Hematopoietic multipotent progenitor cell treated with erythropoietin and hydrocortisone succinate and interleukin-3 and kit ligand, for 4 days (in vitro differentiated cells): Measurements from ENCODE around the gene BRD7.
A peak's percentile ranks its signal among the peaks of the same experiment; 100 is the strongest.

Source experiments
- DNase-seq: peaks from one replicate; pipeline ENCODE4 v3.0.0-alpha.2; 2015

The BRD7 gene

DNA sequence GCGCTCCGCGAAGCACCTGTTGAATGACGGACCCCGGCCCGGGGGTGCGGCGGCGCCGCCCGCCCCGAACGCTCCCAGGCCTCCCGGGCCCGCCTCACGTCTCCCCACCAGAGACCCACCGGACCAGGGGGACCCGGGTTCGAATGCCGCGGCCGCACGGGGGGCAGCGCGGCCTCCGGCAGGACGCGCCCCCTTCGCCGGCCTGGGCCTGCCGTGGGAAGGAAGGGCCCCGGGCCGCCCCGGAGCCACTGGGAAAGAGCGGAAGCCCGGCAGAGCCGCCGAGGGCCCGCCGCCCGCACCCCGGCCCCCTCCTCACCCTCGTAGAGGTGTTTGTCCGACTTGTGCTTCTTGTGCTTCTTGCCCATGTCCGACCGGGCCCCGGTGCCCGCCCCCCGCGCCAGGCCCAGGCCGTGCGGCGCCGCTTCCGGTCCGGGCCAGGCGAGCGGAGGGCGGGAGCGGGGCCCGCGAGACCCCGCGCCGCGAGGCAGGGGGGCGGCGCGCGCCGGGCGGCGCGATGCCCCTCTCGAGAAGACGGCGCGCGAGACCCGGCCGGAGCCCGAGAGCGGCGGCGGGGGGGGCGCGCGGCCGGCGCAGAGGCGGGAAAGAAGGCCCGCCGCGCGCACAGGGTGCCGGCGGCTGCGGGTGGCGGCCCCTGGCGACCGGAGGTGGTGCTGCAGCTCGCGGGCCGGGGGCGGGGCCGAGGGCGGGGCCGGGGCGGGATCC lies at the start of gene BRD7:
Gene BRD7 (minus strand): TSS at position 579 of the 723 bp plus-strand sequence. CDS start 214 bp downstream, at position 365.
- DNase-seq = peak; percentile 85

GRCh38 chr16:50416388-50416787 lies 47.6 kb upstream of the BRD7 start:
- no peak for DNase-seq

DNA sequence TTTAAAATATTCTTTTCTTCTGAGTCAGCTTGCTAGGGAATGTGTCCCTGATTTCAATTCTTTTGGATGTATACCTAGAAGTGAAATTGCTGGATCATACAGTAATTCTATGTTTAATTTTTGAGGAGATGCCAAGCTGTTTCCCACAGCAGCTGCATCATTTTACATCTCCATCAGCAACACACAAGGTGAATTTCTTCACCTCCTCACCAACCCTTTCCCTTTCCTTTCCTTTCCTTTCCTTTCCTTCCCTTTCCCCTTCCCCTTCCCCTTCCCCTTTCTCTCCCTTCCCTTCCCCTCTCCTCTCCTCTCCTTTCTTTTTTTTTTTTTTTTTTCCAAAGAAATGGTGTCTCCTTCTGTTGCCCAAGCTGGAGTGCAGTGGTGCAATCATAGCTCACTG lies 45.4 kb upstream of the BRD7 start:
- DNase-seq = no peak

- DNase-seq = no peak
Measured at GRCh38 chr16:50411034-50411433, 42.2 kb upstream of the BRD7 start.

GRCh38 chr16:50408001-50408561 lies 39.3 kb upstream of the BRD7 start:
- DNase-seq = no peak

- no peak for DNase-seq
Measured at GRCh38 chr16:50407351-50407750, 38.6 kb upstream of the BRD7 start.

DNA sequence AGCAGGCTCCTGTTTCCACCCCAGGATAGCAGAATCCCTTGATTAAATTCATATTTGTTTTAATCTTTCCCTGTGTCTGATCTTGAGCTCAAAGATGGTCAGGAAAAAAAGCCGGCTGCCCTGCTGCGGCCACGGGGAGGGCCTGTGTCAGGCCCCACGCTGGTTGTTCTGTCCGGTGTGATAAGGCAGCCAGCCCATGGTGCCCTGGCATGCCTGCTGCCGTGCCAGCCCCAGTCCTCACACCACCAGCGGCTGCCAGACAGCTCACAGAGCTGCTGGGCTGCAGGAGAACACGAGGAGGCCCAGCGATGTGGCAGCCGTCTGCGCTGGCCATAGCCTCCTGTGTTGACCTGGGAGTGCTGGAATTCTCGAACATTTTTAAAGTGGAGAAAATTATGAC lies 34.7 kb upstream of the BRD7 start:
- DNase-seq = no peak

DNA sequence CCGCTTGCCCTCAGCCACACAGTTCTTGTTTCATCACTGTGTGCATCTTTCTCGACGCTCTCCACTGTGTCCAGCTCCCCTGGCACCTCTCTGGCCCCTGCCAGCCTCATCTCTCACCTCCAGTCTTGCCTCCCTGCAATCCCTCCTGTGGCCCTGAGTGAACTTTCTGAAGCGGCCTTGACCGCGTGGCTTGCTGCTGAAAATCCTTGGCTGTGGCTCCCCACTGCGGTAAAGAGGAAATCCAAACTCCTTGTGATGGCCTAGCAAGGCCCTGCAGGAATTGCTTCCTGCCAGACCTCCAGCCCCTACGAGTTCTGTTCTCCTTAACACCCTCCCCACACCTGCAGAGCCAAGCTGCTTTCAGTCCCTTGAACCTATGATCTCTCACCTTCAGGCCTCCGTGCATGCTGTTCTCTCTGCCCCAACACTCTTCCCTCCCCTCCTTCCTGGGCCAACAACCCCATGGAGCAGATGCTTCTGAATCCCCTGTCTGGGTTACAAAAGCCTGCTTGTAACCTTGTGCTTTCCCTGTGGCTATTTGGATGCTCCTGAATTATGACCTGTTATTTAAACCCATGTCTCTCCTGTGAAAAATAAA lies 33.6 kb upstream of the BRD7 start:
- DNase-seq = no peak

DNA sequence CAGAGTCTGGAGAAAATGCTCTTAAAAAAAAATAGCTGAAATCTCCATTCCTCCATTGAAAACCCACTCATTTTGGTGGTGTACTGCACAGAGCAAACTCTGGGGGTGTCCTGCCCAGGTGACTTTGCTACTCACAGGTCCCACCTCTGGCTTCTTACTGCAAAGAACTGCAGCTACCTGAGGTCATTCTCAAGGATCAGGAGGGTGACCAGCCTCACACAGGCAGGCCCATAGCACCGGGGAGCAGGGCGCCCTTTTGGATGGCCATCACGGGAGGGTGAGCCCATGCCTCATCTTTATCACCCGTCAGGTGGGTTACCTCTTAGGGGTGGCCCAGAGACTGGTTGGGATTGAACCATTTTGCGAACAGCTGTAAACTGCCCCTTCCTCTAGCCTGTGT lies 32.6 kb upstream of the BRD7 start:
- DNase-seq = no peak

- DNase-seq = no peak
Measured at GRCh38 chr16:50400967-50401348, 32.2 kb upstream of the BRD7 start.

GRCh38 chr16:50400312-50400966 lies 31.7 kb upstream of the BRD7 start:
- no peak for DNase-seq

GRCh38 chr16:50399411-50399810 lies 30.6 kb upstream of the BRD7 start:
- DNase-seq = no peak

- no peak for DNase-seq
Measured at GRCh38 chr16:50398336-50398735, 29.5 kb upstream of the BRD7 start.

DNA sequence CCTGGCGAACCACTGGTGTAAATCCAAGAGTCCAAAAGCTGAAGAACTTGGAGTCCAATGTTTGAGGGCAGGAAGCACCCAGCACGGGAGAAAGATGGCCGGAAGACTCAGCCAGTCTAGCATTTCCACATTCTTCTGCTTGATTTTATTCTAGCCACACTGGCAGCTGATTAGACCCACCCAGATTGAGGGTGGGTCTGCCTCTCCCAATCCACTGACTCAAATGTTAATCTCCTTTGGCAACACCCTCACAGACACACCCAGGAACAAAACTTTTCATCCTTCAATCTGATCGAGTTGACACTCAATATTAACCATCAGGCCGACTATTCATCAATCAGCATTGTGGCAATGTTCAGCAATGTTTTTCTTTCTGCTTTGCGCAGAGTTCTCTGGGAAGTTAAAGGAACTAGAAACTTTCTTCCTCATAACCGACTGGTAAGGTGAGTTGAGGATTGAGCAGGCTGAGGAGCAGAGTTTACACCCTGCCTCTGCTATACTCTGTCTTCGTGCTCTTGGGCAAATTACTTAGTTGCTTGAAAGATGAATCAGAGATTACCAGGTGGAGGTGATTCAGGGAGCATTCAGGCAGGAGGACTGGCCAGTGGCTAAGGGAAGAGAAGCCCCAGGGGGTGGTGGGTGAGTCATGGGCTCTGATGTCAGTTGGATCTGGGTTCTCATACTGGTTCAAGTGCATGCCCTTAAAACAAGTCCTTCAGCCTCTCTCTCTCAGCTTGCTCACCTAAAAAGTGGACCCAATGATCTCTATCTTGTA lies 28.2 kb upstream of the BRD7 start:
- DNase-seq = no peak

DNA sequence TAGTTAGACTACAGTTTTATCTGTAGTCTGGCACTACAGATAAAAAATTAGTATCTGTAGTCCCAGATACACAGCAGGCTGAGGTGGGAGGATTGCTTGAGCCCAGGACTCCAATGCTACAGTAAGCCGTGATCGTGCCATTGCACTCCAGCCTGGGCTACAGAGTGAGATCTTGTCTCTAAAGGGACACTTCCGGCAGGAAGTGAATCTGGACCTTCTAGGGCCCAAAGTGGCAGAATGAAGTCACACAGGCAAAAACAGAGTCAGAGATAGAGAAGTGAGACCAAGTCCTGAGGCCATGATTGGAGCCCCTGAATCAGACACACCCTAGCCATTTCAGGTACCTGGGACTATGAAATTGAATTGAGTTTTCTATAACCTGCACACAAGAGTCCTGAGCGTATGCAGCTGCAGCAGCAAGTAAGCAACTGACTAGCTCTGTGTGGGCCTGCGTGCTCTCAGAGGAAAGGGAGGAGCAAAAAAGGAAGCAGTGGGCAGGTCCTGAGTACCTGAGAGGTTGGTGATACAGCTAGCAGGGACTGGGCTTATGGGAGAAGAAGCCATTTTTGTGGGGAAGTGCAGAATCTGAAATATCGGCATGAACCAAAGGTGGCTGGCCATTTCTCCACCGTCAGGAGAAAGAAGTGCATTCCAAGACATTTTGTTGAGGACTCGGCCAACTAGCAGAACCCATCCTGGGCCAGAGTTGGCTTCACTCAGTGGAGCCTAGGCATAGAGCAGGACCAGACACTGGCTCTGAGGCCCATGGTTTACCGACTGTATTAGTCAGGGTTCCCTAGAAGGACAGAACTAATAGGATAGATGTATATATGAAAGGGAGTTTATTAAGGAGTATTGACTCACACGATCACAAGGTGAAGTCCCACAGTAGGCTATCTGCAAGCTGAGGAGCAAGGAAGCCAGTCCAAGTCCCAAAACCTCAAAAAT lies 27.2 kb upstream of the BRD7 start:
- peak; percentile 66 for DNase-seq

DNA sequence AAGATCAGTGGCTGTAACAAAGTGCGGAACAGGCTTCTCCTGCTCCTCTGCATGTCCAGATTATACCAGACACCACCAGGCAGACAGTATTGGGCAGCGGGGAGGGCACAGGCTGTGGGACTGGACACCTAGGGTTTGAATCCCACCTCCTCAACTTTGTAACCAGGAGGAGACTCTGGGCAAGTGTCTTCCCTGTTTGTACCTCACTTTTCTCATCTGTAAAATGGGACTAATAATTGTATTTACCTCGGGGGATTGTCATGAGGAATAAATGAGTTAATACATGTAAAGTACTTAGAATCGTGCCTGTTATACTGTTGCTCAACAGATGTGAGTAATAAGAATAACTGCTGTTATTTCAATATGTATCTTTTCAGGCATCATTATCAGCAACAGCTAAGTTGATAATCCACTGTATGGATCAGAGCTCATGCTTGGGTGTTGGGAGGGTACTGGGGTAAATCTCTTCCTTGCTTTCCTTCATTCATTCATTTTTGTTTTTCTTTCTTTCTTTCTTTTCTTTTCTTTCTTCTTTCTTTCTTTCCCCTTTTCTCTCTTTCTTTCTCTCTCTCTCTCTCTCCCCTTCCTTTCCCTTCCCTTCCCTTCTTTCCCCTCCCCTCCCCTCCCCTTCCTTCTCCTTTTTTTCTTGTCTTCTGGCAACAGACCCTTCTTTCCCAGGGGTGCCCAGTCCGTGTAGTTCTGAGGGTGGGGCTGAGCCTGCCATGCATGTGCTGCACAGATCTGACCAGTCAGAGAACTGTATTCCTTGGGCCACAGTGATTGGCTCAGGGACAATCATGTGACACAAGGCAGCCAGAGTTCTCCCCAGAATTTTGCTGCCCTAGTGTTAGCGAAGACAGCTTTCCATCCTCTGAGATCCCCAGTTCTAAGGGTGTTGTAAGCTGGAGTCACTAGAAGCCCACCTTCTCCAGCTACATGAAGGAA lies 25.3 kb upstream of the BRD7 start:
- no peak for DNase-seq

DNA sequence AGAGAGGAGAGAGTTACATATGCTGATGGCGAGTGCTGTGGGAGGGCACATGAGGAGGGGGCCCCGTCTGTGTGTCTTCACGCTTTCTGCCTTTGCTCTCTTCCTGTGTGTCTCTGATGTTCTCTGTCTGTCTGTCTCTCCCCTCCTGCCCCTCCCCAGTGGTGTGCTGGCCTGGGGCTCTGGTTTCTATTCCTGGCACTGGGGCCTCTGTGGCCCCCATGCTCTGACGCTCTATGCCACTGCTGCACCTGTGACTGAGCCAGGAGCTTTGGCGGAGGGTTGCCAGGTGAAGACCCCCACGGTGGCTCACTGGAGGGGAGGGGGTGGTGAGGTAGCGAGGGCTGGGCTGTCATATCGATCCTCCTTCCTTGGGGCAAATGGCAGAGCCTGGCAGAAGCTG lies 24.6 kb upstream of the BRD7 start:
- no peak for DNase-seq

GRCh38 chr16:50390914-50391716 lies 22.3 kb upstream of the BRD7 start:
- DNase-seq = no peak

DNA sequence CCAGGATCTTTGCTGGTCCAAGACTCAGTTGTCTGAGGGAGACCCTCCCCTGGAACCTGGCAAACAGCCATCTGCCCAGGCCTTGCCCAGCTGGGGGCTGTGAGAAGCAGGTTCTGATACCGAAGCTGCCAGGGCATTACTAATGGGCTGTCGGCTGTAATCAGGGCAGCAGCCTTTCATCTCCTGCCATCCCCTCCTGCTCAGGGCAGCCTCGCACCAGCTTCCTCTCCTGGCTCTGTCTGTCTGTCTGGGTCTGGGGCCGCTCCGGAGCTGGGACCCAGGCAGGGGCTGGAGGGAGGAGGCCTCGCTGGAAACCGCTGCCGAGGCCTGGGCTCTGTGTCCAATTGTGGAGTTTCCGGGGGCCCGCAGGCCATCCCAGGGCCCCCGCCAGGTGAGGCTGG lies 21.6 kb upstream of the BRD7 start:
- no peak for DNase-seq

GRCh38 chr16:50389900-50390299 lies 21.1 kb upstream of the BRD7 start:
- DNase-seq = no peak
